SU-DHL-6 (cell line): ENCODE measurements around the gene SLC1A3.

Source experiments
- H2AFZ ChIP-seq: fragments of 200-600 bp; sonication (generic); 2 replicates; pipeline ENCODE4 v1.6.1; 2014; ENCODE audit warnings: low read depth, mild to moderate bottlenecking, moderate library complexity, mixed read lengths, antibody characterized with exemption, low read length; ENCODE audit not compliant: severe bottlenecking
- H3F3A ChIP-seq: fragments of 200-600 bp; shearing (Covaris generic); 2 replicates; pipeline ENCODE4 v1.6.0; 2016; ENCODE audit warnings: antibody characterized with exemption, mild to moderate bottlenecking; ENCODE audit not compliant: insufficient read depth
- H3K27ac ChIP-seq: fragments of 200-600 bp; sonication (generic); 2 replicates; pipeline ENCODE4 v1.5.1; 2016; ENCODE audit warnings: low read depth, mild to moderate bottlenecking, low read length, moderate library complexity, mixed read lengths
- H3K27me3 ChIP-seq: fragments of 200-600 bp; sonication (generic), shearing (Covaris generic); 2 replicates; pipeline ENCODE4 v1.6.0; 2014; ENCODE audit warnings: mild to moderate bottlenecking, low read length
- H3K36me3 ChIP-seq: fragments of 200-600 bp; sonication (generic); 2 replicates; pipeline ENCODE4 v1.6.1; 2014; ENCODE audit warnings: mild to moderate bottlenecking, low read length, mixed read lengths
- H3K4me2 ChIP-seq: fragments of 300-600, 200-600 bp; shearing (Covaris generic), sonication (generic); 2 replicates; pipeline ENCODE4 v1.6.0; 2014; ENCODE audit warnings: low read length, low read depth, mild to moderate bottlenecking; ENCODE audit not compliant: poor library complexity, severe bottlenecking
- H3K4me3 ChIP-seq: fragments of 200-600 bp; sonication (generic); 2 replicates; pipeline ENCODE4 v1.5.1; 2014; ENCODE audit warnings: antibody characterized with exemption, low read length, mild to moderate bottlenecking, mixed read lengths; ENCODE audit not compliant: insufficient read depth, poor library complexity, severe bottlenecking
- H3K79me2 ChIP-seq: fragments of 200-600 bp; sonication (generic); 2 replicates; pipeline ENCODE4 v1.6.1; 2014; ENCODE audit warnings: mild to moderate bottlenecking, low read length, moderate library complexity; ENCODE audit not compliant: insufficient read depth
- H3K9ac ChIP-seq: fragments of 200-600 bp; sonication (generic); 2 replicates; pipeline ENCODE4 v1.7.0; 2014; ENCODE audit warnings: mild to moderate bottlenecking, low read length
- H3K9me2 ChIP-seq: fragments of 200-600 bp; sonication (generic); replicated peaks from 2 replicates; pipeline ENCODE4 v1.6.1; 2014; ENCODE audit warnings: low read length; ENCODE audit not compliant: insufficient read depth
- H3K9me3 ChIP-seq: fragments of 200-600 bp; sonication (generic); 2 replicates; pipeline ENCODE4 v1.6.1; 2014; ENCODE audit warnings: low read length, mixed read lengths; ENCODE audit not compliant: insufficient read depth
- H4K20me1 ChIP-seq: fragments of 200-600 bp; sonication (generic); 2 replicates; pipeline ENCODE4 v1.6.1; 2014; ENCODE audit warnings: low read depth, mild to moderate bottlenecking, antibody characterized with exemption, low read length, moderate library complexity, mixed read lengths
- CTCF ChIP-seq: fragments of 200-600 bp; sonication (generic); IDR thresholded peaks from one replicate; pipeline ENCODE4 v1.5.1; 2017; ENCODE audit warnings: antibody characterized with exemption, mild to moderate bottlenecking, low read length, moderate library complexity; ENCODE audit not compliant: insufficient read depth, poor library complexity, severe bottlenecking
- EZH2phosphoT487 ChIP-seq: fragments of 200-600 bp; sonication (generic), shearing (Covaris generic); conservative IDR thresholded peaks from 2 replicates; pipeline ENCODE4 v1.6.1; 2018; ENCODE audit warnings: mild to moderate bottlenecking, antibody characterized with exemption, low read length, moderate library complexity, mixed read lengths

SLC1A3 gene

GRCh38 chr5:36670548-36670947 is 64.1 kb downstream of the SLC1A3 start:
- TF ChIP-seq CTCF (no peak), EZH2phosphoT487 (no peak)
- H3K79me2 ChIP-seq = no peaks in the 10 kb centered on the region
- no peaks in the 10 kb centered on the region for H3K9me3 ChIP-seq
- H4K20me1 ChIP-seq = no peaks in the 10 kb centered on the region
- no peaks in the 10 kb centered on the region for H3K36me3 ChIP-seq
- no peak overlapping the region for H3K4me3 ChIP-seq
- no peaks in the 10 kb centered on the region for H3K27me3 ChIP-seq
- H3K4me2 ChIP-seq = no peak overlapping the region
- H3F3A ChIP-seq = no peaks in the 10 kb centered on the region
- H3K9ac ChIP-seq = no peak overlapping the region
- no peaks in the 10 kb centered on the region for H3K9me2 ChIP-seq
- H2AFZ ChIP-seq = no peak overlapping the region
- no peak overlapping the region for H3K27ac ChIP-seq

- H3K79me2 ChIP-seq = no peaks in the 10 kb centered on the region
- H3K27me3 ChIP-seq = no peaks in the 10 kb centered on the region
- H3K36me3 ChIP-seq = no peaks in the 10 kb centered on the region
- no peaks in the 10 kb centered on the region for H3K9me3 ChIP-seq
- H3K4me2 ChIP-seq = no peak overlapping the region
- H4K20me1 ChIP-seq = no peaks in the 10 kb centered on the region
- no peak overlapping the region for H3K27ac ChIP-seq
- H3K9ac ChIP-seq = no peak overlapping the region
- no peak for TF ChIP-seq CTCF
- no peak for TF ChIP-seq EZH2phosphoT487
- no peaks in the 10 kb centered on the region for H3K9me2 ChIP-seq
- H3F3A ChIP-seq = no peaks in the 10 kb centered on the region
- no peak overlapping the region for H3K4me3 ChIP-seq
- no peak overlapping the region for H2AFZ ChIP-seq
These were observed 68.9 kb downstream of the SLC1A3 start for GRCh38 chr5:36675282-36675681.

GRCh38 chr5:36679221-36679989 is 73.0 kb downstream of the SLC1A3 start:
- Histone ChIP-seq H4K20me1 (no peaks in the 10 kb centered on the region), H3K27ac (no peak overlapping the region), H3K4me3 (no peak overlapping the region), H3K9ac (no peak overlapping the region), H3K9me3 (no peaks in the 10 kb centered on the region), H3K27me3 (no peaks in the 10 kb centered on the region), H3K4me2 (no peak overlapping the region), H3F3A (no peaks in the 10 kb centered on the region), H3K36me3 (no peaks in the 10 kb centered on the region), H3K79me2 (no peaks in the 10 kb centered on the region), H3K9me2 (no peaks in the 10 kb centered on the region), H2AFZ (no peak overlapping the region)
- TF ChIP-seq CTCF = no peak
- no peak for TF ChIP-seq EZH2phosphoT487
